ENCODE measurements around the gene MOSPD3. TPM values are rescaled to one million over a fixed set of nuclear protein-coding genes. Genes with fewer than 3 reads are reported as not detected.
A peak's percentile ranks its signal among the peaks of the same experiment; 100 is the strongest.

Gene MOSPD3
- total RNA-seq, 4 donors from 2014 or later: 7.6 to 22.4 (median 15.5) TPM

DNA sequence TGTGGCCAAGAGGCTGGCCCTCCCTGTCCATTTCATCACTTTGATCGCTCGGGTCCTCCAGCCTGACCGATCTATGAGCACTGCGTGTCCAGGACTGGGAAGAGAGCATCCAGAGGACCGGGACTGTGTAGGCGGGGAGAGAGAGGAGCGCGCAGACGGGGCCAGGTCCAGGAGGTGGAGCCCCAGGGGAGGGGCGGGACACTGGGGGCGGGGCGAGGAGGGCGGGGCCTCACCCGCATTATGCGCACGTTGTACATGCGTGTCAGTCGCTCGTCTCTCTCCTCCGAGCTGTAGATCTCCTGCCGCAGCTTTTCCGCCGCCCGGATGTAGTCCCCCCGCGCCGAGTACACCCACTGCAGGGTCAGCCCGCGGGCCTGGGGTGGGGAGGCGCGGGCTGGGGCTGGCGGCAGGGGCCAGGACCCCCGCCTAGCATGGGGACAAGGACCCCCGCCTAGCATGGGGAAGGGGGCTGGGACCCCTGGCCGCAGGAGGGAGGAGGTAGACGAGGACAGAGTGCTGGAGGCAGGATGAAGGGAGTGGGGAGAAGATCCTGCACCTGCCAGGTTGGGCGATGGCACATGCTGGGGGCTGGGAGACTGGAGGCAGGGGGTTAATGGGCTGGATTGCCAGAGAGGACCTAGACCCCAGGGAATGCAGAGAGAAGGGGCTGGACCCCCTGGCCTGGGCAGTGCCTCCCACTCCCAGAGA lies 14.3 kb downstream of the MOSPD3 start:
- no peaks in the 10 kb centered on the region for H3K36me3 ChIP-seq
- H3K27ac ChIP-seq: peak overlapping the region; percentile 10 to 65 (median 56)
- 11 to 51% methylated on average over 2 to 6 of the region's 37 CpGs for WGBS, 2 donors
- peaks cover 4 to 20% (median 4%) of the 10 kb centered on the region in 3 donors for H3K4me1 ChIP-seq
- H3K27me3 ChIP-seq: no peaks in the 10 kb centered on the region
- no peaks in the 10 kb centered on the region for H3K9me3 ChIP-seq
- intact Hi-C loops (cut with DNase I): no loop called here
- TF ChIP-seq POLR2A (IDR thresholded peaks at IDR 0.05): peak in 1 of 4 donors; percentile 27
- TF ChIP-seq, protein P1, sequence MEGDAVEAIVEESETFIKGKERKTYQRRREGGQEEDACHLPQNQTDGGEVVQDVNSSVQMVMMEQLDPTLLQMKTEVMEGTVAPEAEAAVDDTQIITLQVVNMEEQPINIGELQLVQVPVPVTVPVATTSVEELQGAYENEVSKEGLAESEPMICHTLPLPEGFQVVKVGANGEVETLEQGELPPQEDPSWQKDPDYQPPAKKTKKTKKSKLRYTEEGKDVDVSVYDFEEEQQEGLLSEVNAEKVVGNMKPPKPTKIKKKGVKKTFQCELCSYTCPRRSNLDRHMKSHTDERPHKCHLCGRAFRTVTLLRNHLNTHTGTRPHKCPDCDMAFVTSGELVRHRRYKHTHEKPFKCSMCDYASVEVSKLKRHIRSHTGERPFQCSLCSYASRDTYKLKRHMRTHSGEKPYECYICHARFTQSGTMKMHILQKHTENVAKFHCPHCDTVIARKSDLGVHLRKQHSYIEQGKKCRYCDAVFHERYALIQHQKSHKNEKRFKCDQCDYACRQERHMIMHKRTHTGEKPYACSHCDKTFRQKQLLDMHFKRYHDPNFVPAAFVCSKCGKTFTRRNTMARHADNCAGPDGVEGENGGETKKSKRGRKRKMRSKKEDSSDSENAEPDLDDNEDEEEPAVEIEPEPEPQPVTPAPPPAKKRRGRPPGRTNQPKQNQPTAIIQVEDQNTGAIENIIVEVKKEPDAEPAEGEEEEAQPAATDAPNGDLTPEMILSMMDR (IDR thresholded peaks at IDR 0.05): no peak
- peak overlapping the region; percentile 12 to 63 (median 34) for H3K4me3 ChIP-seq
- DNase-seq: no peak

DNA sequence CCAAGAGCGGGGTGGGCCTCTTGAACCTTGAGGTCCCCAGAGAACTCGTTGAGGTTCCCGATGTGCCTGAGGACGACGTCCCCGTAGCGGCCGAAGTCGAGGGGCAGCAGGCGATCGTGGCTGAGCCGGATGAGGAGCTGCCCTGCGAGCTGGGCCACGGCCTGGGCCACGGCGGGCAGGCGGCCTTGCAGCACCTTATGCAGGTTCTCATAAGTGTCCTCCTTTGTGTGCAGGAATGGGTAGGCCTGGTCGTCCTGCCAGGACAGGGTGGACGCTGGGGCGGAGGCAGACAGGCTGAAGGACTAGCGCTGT lies 14.9 kb downstream of the MOSPD3 start:
- Histone ChIP-seq H3K4me1 (peaks cover 4 to 20% (median 4%) of the 10 kb centered on the region in 3 donors), H3K4me3 (peak overlapping the region in 1 of 4 donors; percentile 63), H3K36me3 (no peaks in the 10 kb centered on the region), H3K27me3 (no peaks in the 10 kb centered on the region), H3K27ac (peak overlapping the region in 1 of 4 donors; percentile 49), H3K9me3 (no peaks in the 10 kb centered on the region)
- intact Hi-C loops (cut with DNase I): no loop called here
- DNase-seq: no peak
- TF ChIP-seq, protein P1 (IDR thresholded peaks at IDR 0.05): no peak
- TF ChIP-seq POLR2A (IDR thresholded peaks at IDR 0.05): no peak
- WGBS, 2 donors: 100% methylated on average over 1 of the region's 21 CpGs; no CpG with 5 or more reads in 1 of the 2 donors

DNA sequence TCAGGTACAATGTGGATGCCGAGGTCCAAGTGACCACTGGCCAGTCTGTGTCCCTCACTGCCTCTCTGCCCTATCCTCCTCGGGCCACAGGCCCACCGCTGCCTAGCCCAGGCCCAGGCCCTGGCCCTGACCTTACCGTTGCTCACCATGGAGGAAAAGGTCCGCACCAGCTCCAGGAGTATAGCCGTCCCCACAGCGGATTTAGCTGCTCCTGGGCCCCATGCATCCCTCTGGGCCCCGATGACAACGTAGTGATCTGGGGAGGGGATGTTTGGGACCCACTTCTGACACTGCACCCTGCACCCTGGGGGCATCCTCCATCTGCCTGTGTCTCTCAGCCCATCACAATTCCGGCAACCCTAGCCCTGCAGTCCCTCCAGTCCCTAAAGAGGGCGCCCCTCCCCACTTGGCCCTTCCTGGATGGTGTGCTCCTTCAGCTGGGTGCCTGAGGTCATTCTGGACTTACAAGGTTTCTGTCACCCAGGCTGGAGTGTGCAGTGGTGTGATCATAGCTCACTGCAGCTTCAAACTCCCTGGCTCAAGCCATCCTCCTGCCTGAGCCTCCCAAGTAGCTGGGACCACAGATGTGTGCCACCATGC lies 16.9 kb downstream of the MOSPD3 start:
- no peaks in the 10 kb centered on the region for H3K9me3 ChIP-seq
- no peaks in the 10 kb centered on the region for H3K36me3 ChIP-seq
- peaks cover 10 to 32% (median 13%) of the 10 kb centered on the region in 3 donors for H3K4me1 ChIP-seq
- no peak for DNase-seq
- H3K27me3 ChIP-seq: peaks cover 0 to 12% (median 0%) of the 10 kb centered on the region in 4 donors
- WGBS, 2 donors: 79 to 88% methylated on average over 3 to 8 of the region's 11 CpGs
- H3K4me3 ChIP-seq: no peak overlapping the region
- intact Hi-C loops (cut with DNase I): no loop called here
- no peak overlapping the region for H3K27ac ChIP-seq
- TF ChIP-seq POLR2A (IDR thresholded peaks at IDR 0.05): no peak
- TF ChIP-seq, protein P1 (IDR thresholded peaks at IDR 0.05): peak in 2 of 6 experiments; percentile 12 to 34

DNA sequence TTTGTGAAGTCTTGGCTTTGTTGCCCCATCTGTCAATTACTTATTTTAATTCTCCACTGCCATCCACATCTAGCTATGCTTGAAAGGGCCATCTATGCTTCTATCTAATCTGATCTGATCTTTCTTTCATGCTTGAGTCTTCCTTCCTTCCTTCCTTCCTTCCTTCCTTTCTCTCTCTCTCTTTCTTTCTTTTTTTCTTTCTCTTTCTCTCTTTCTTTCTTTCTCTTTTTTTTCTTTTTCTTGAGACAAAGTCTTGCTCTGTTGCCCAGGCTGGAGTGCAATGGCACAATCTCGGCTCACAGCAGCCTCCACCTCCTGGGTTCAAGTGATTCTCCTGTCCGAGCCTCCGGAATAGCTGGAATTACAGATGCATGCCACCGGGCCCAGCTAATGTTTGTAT lies 17.7 kb downstream of the MOSPD3 start:
- H3K9me3 ChIP-seq: no peaks in the 10 kb centered on the region
- H3K4me3 ChIP-seq: no peak overlapping the region
- TF ChIP-seq, protein P1 (IDR thresholded peaks at IDR 0.05): no peak
- no peak for TF ChIP-seq POLR2A (IDR thresholded peaks at IDR 0.05)
- H3K4me1 ChIP-seq: peaks cover 10 to 30% (median 13%) of the 10 kb centered on the region in 3 donors
- H3K36me3 ChIP-seq: no peaks in the 10 kb centered on the region
- H3K27ac ChIP-seq: no peak overlapping the region
- intact Hi-C loops (cut with DNase I): no loop called here
- WGBS, 2 donors: 88% methylated on average over 4 of the region's 4 CpGs; no CpG with 5 or more reads in 1 of the 2 donors
- peaks cover 0 to 20% (median 0%) of the 10 kb centered on the region in 4 donors for H3K27me3 ChIP-seq
- DNase-seq: no peak

Data from esophagus squamous epithelium (tissue), 5 donors.